RWPE2 (cell line): ENCODE measurements around the gene DYRK1B.
"Not testable (repeated sequence)": the region's sequence is repeated elsewhere in the genome, so short reads cannot be mapped to it uniquely, and the experiment has no call there.

ENCODE experiments used
- ATAC-seq: fragments of 200-7000 bp; cut with Tn5 transposase; 3 replicates; pipeline ENCODE4 v1.9.1; 2021; ENCODE audit warnings: low read depth
- DNase-seq: peaks from one replicate; pipeline ENCODE4 v3.0.0-alpha.2; 2020; ENCODE audit warnings: low spot score
- H3K27ac ChIP-seq: fragments of 450-650 bp; 2 replicates; pipeline ENCODE4 v1.5.1; 2017; ENCODE audit warnings: mild to moderate bottlenecking; ENCODE audit not compliant: poor library complexity, severe bottlenecking
- H3K27me3 ChIP-seq: fragments of 250-450 bp; sonication (Bioruptor Pico); 2 replicates; pipeline ENCODE4 v1.5.1; 2021; ENCODE audit warnings: mild to moderate bottlenecking, moderate library complexity; ENCODE audit not compliant: insufficient read depth, poor library complexity, severe bottlenecking
- H3K36me3 ChIP-seq: fragments of 250-450 bp; sonication (Bioruptor Pico); 2 replicates; pipeline ENCODE4 v1.5.1; 2020; ENCODE audit warnings: low read depth, mild to moderate bottlenecking, moderate library complexity
- H3K4me1 ChIP-seq: fragments of 250-450 bp; sonication (Bioruptor Pico); 2 replicates; pipeline ENCODE4 v1.5.1; 2021; ENCODE audit warnings: mild to moderate bottlenecking, moderate library complexity; ENCODE audit not compliant: insufficient read depth, poor library complexity, severe bottlenecking
- H3K4me3 ChIP-seq: fragments of 250-450 bp; sonication (Bioruptor Pico); 2 replicates; pipeline ENCODE4 v1.5.1; 2021; ENCODE audit warnings: mild to moderate bottlenecking, moderate library complexity; ENCODE audit not compliant: severe bottlenecking
- H3K9me3 ChIP-seq: fragments of 250-450 bp; sonication (Bioruptor Pico); 2 replicates; pipeline ENCODE4 v1.5.1; 2021; ENCODE audit warnings: mild to moderate bottlenecking, moderate library complexity; ENCODE audit not compliant: severe bottlenecking
- TF ChIP-seq, protein P1 (sequence below): fragments of 450-650 bp; IDR thresholded peaks from one replicate; pipeline ENCODE4 v1.5.1; 2017; ENCODE audit warnings: mild to moderate bottlenecking, moderate library complexity; ENCODE audit not compliant: poor library complexity, severe bottlenecking

DYRK1B gene

DNA sequence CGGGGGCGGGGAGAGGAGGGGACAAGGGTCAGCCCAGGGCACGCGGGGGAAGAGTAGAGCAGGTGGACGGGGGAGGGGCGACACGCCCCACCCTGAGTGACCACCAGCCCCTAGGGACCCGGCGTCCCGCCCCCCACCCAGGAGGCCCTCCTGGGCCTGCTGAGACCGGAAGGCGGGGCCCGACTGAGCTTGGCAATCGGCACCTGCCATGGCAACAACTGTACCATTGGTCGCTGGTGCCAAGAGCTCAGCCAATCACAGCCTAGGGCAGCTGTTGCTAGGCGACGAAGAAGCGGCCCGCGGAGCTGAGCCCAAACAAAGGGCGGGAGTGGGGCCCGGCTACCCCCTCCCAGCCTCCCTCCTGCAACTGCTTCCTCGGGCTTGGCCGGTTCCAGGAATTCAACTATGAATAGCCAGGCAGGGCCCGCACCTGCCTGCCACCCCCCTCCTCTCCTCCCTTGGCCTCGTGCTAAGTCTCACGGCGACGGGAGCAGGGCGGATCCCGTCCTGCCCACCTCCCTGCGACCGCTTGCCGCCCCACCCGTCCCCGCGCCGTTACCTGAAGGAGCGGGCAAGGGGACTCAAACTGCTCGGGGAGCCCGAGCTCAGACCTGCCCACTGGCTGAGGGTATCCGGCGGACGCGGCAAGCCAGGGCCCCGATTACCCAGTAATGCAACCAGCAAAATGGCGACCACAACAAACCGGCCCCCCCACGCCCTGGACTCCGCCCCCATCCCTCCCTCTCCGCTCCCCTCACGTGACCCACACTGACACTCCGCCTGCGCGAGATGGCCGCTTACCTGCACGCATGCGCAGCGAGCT is at the start of gene DYRK1B:
Gene DYRK1B (minus strand): TSS at position 699 of the 823 bp plus-strand sequence. CDS start 2,295 bp downstream, outside the sequence.
- TF ChIP-seq, protein P1, sequence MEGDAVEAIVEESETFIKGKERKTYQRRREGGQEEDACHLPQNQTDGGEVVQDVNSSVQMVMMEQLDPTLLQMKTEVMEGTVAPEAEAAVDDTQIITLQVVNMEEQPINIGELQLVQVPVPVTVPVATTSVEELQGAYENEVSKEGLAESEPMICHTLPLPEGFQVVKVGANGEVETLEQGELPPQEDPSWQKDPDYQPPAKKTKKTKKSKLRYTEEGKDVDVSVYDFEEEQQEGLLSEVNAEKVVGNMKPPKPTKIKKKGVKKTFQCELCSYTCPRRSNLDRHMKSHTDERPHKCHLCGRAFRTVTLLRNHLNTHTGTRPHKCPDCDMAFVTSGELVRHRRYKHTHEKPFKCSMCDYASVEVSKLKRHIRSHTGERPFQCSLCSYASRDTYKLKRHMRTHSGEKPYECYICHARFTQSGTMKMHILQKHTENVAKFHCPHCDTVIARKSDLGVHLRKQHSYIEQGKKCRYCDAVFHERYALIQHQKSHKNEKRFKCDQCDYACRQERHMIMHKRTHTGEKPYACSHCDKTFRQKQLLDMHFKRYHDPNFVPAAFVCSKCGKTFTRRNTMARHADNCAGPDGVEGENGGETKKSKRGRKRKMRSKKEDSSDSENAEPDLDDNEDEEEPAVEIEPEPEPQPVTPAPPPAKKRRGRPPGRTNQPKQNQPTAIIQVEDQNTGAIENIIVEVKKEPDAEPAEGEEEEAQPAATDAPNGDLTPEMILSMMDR: no peak
- Histone ChIP-seq H3K36me3 (peaks cover 62% of the 10 kb centered on the region), H3K9me3 (no peaks in the 10 kb centered on the region), H3K4me3 (peak within 1 kb of the TSS; percentile 72), H3K4me1 (no peaks in the 10 kb centered on the region), H3K27me3 (no peaks in the 10 kb centered on the region), H3K27ac (peak within 1 kb of the TSS; percentile 52)
- DNase-seq (peak; percentile 97), ATAC-seq (peak; percentile 95)

DNA sequence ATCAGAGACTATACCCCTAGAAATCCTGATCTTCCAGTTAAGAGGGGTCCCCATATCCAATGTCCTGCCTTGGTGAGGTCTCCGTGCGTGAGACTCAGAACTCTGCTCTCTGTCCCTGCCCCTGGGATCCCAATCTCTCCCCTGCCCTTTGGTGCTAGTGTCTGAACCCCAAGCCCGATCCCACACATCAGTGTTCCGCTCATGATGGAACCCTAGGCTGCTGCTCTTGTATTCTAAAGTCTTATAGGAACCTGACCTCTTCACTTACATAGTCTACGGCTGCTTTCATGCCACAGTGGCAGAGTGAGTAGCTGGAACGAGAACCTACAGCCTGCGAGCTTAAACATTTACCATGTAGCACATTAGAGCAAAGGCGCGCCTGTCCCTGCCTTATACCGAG is 48.7 kb upstream of the DYRK1B start:
- H3K9me3 ChIP-seq, H3K4me1 ChIP-seq, DNase-seq, H3K27me3 ChIP-seq, H3K36me3 ChIP-seq, H3K4me3 ChIP-seq, ATAC-seq, H3K27ac ChIP-seq: not testable (repeated sequence)

DNA sequence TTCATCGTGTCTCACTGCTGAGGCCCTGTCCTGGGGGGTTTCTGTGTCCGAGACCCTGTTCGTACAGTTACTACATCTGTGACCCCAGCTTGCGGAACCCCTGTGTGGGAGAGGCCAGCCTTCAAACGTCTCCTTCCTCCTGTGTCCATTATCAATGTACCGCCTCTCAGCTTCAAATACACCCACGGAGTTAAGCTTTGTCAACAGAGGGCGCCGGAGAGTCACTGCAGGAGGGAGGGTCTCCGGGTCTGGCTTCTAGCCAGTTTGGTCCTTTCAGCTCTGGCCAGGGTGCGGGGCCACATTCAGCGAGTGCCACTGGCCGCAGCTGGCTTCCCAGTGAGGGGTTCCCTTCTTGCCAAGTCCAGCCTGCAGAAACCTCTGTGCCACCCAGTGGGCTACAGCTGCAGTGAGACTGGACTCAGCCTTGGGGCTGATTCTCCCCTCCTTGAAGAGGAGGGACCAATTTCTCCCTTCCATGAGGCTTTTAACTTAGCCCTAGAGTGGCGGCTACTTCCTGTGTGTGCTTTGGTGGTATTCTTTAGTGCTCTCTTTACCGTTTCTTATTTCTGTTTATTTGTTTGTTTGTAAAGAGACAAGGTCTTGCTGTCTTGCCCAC is 47.6 kb upstream of the DYRK1B start:
- not testable (repeated sequence) for H3K9me3 ChIP-seq, H3K27ac ChIP-seq, H3K4me1 ChIP-seq, H3K36me3 ChIP-seq, H3K4me3 ChIP-seq, H3K27me3 ChIP-seq, DNase-seq
- ATAC-seq: 0 out of 3 replicates have a peak, but pooled peaks have one; percentile 30

DNA sequence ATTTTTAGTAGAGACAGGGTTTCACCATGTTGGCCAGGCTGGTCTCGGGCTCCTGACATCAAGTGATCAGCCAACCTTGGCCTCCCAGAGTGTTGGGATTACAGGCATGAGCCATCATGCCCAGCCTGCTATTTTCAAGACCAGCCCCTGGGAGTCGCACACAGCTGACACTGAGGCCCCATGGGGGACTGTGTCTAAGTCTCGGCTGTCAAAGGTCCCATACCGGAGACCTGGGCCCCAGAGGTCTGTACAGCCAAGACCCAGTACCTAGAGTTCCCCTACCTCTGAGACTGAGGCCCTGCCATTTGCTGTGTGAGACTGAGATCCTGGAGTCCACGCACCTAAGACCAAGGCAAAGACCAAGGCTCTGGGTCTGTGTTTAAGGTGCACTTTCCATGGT is 46.3 kb upstream of the DYRK1B start:
- H3K4me1 ChIP-seq, H3K27me3 ChIP-seq, H3K27ac ChIP-seq, H3K36me3 ChIP-seq, ATAC-seq, H3K4me3 ChIP-seq, H3K9me3 ChIP-seq, DNase-seq: not testable (repeated sequence)

DNA sequence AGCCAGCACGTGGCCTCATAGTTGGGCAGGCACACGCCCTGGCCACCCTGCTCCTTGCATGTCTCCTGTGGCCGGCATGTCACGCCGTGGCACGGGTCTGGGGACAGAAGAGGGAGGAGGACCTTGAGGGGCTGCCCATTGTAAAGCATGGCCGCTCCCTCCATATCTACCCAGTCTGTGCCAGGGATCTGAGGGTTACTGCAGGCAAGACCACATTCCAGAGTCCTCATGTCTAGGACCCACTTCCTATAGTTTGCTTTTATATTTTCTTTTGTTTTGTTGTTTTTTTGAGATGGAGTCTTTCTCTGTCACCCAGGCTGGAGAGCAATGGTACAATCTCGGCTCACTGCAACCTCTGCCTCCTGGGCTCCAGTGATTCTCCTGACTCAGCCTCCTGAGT is 45.8 kb upstream of the DYRK1B start:
- H3K27ac ChIP-seq, H3K4me3 ChIP-seq, H3K4me1 ChIP-seq, H3K27me3 ChIP-seq, H3K36me3 ChIP-seq, DNase-seq, ATAC-seq, H3K9me3 ChIP-seq: not testable (repeated sequence)

DNA sequence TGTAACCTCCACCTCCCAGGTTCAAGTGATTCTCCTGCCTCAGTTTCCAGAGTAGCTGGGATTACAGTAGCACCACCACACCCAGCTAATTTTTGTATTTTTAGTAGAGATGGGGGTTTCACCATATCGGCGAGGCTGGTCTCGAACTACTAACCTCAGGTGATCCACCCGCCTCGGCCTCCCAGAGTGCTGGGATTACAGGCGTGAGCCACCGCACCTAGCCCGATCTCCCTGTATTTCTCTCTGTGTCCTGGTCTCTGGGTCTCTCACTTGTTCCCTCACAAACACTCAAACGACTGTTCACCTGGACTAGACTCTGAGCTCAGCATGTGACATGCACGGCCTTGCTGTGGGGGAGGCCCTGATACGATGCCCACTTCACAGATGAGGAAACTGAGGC is 44.9 kb upstream of the DYRK1B start:
- H3K4me3 ChIP-seq, H3K27me3 ChIP-seq, H3K4me1 ChIP-seq, H3K27ac ChIP-seq, H3K36me3 ChIP-seq, ATAC-seq, H3K9me3 ChIP-seq, DNase-seq: not testable (repeated sequence)

DNA sequence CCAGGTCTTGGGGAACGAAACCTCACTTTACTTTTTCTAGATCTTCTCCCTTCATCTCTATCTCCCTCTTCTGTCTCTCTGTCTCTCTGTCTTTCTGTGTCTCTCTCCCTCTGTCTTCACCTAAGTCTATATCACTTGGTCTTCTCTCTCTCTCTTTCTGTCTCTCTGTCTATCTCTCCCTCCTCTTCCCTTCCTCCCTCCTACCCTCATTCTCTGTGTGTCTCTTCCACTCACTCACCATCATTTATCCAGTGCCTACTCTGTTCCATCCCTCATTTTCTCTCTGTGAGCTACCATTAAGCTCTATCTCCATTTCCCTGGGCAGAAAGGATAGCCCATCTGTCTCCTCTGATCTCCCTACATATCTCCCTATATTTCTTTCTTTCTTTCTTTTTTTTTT is 44.4 kb upstream of the DYRK1B start:
- ATAC-seq (no peak), DNase-seq (no peak)
- Histone ChIP-seq H3K9me3 (no peaks in the 10 kb centered on the region), H3K4me3 (no peak overlapping the region), H3K4me1 (no peaks in the 10 kb centered on the region), H3K27me3 (no peaks in the 10 kb centered on the region), H3K27ac (no peak overlapping the region), H3K36me3 (no peaks in the 10 kb centered on the region)
- TF ChIP-seq, protein P1: no peak

DNA sequence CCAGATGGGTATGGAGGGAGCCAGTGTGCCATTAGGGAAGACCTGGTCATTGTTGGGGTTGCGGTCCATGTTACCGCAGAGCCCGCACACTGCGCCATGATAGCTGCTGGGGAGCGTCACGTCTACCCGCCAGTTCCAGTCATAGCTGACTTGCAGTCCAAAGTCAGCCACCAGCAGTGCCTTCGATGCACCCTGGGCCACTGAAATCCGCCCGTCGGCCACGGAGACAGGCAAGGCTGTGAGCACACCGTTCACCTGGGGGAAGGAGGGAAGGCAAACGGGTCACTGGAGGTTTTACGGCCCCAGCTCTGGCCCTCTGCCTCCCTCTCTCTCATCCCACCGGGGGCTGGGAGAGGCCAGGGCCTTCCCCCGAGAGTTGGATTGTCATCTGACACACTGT is 44.0 kb upstream of the DYRK1B start:
- not testable (repeated sequence) for H3K27ac ChIP-seq, H3K9me3 ChIP-seq, H3K36me3 ChIP-seq, ATAC-seq, DNase-seq, H3K4me1 ChIP-seq, H3K27me3 ChIP-seq, H3K4me3 ChIP-seq

DNA sequence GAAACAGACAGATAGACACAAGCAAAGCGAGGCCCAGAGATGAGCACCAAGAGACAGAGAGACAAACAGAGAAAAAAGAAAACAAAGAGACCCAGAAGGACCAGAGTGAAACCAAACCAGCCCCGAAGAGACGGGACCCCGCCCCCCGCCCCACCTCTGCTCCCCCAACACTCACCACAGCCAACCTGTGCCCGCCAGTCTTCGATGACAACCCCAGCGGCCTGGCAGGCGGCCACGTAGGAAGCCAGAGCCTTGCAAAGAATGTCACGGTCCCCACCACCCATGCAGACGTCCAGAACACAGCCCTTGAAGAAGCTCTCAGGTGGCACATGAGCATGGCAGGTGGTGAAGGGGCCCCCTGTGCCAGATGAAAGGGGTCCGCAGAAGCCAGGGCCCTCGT is 43.5 kb upstream of the DYRK1B start:
- not testable (repeated sequence) for H3K36me3 ChIP-seq, H3K27ac ChIP-seq, H3K4me1 ChIP-seq, ATAC-seq, H3K27me3 ChIP-seq, H3K9me3 ChIP-seq, H3K4me3 ChIP-seq, DNase-seq
